ENCODE data around the gene PPM1D.

PPM1D gene

GRCh38 chr17:60695960-60696359 is 96.0 kb downstream of the PPM1D start:
- H3K27me3 ChIP-seq (ENCODE audit: control insufficient read depth, insufficient read depth, low read length): no peaks in the 10 kb centered on the region
- no peaks in the 10 kb centered on the region for H3K4me1 ChIP-seq (ENCODE audit: control insufficient read depth, insufficient read depth, low read length)
- no peak overlapping the region for H3K4me3 ChIP-seq (ENCODE audit: low read length)
- no peak overlapping the region for H3K9ac ChIP-seq (ENCODE audit: low read length)
- no peaks in the 10 kb centered on the region for H3K36me3 ChIP-seq (ENCODE audit: control insufficient read depth, insufficient read depth, low read length)
- no peak overlapping the region for H3K27ac ChIP-seq (ENCODE audit: low read depth, low read length)

- Histone ChIP-seq H3K4me1 (ENCODE audit: control insufficient read depth, insufficient read depth, low read length) (no peaks in the 10 kb centered on the region), H3K4me3 (ENCODE audit: low read length) (no peak overlapping the region), H3K9ac (ENCODE audit: low read length) (no peak overlapping the region), H3K27ac (ENCODE audit: low read depth, low read length) (no peak overlapping the region), H3K36me3 (ENCODE audit: control insufficient read depth, insufficient read depth, low read length) (no peaks in the 10 kb centered on the region), H3K27me3 (ENCODE audit: control insufficient read depth, insufficient read depth, low read length) (no peaks in the 10 kb centered on the region)
Measured at GRCh38 chr17:60699090-60699489, 99.1 kb downstream of the PPM1D start.

- Histone ChIP-seq H3K4me1 (ENCODE audit: control insufficient read depth, insufficient read depth, low read length) (no peaks in the 10 kb centered on the region), H3K9ac (ENCODE audit: low read length) (no peak overlapping the region), H3K27ac (ENCODE audit: low read depth, low read length) (no peak overlapping the region), H3K36me3 (ENCODE audit: control insufficient read depth, insufficient read depth, low read length) (peaks cover 1% of the 10 kb centered on the region), H3K27me3 (ENCODE audit: control insufficient read depth, insufficient read depth, low read length) (no peaks in the 10 kb centered on the region), H3K4me3 (ENCODE audit: low read length) (no peak overlapping the region)
Measured at GRCh38 chr17:60704170-60704569, 104.2 kb downstream of the PPM1D start.

- Histone ChIP-seq H3K4me3 (ENCODE audit: low read length) (no peak overlapping the region), H3K27me3 (ENCODE audit: control insufficient read depth, insufficient read depth, low read length) (no peaks in the 10 kb centered on the region), H3K27ac (ENCODE audit: low read depth, low read length) (no peak overlapping the region), H3K4me1 (ENCODE audit: control insufficient read depth, insufficient read depth, low read length) (no peaks in the 10 kb centered on the region), H3K36me3 (ENCODE audit: control insufficient read depth, insufficient read depth, low read length) (peaks cover 4% of the 10 kb centered on the region), H3K9ac (ENCODE audit: low read length) (no peak overlapping the region)
Measured at GRCh38 chr17:60712675-60713074, 112.7 kb downstream of the PPM1D start.

- Histone ChIP-seq H3K27ac (ENCODE audit: low read depth, low read length) (no peak overlapping the region), H3K9ac (ENCODE audit: low read length) (no peak overlapping the region), H3K4me3 (ENCODE audit: low read length) (no peak overlapping the region), H3K27me3 (ENCODE audit: control insufficient read depth, insufficient read depth, low read length) (no peaks in the 10 kb centered on the region), H3K4me1 (ENCODE audit: control insufficient read depth, insufficient read depth, low read length) (no peaks in the 10 kb centered on the region), H3K36me3 (ENCODE audit: control insufficient read depth, insufficient read depth, low read length) (peaks cover 4% of the 10 kb centered on the region)
Measured at GRCh38 chr17:60713608-60714007, 113.6 kb downstream of the PPM1D start.

Data from rectal smooth muscle tissue (tissue), 1 donor.